K562 (cell line): ENCODE data around the gene CHD3. TPM values are rescaled to one million over a fixed set of nuclear protein-coding genes. Genes with fewer than 3 reads are reported as not detected.

Experiments
- ATF7 ChIP-seq: fragments of 450-650 bp; IDR thresholded peaks from 2 replicates; pipeline ENCODE4 v1.7.1; 2014; ENCODE audit warnings: mild to moderate bottlenecking, moderate library complexity
- BRD4 ChIP-seq: fragments of 200-600 bp; sonication (generic); IDR thresholded peaks from 2 replicates; pipeline ENCODE4 v1.6.1; 2017; ENCODE audit warnings: inconsistent platforms
- CTBP1 ChIP-seq: fragments of 450-650 bp; IDR thresholded peaks from 2 replicates; pipeline ENCODE4 v1.6.1; 2016; ENCODE audit warnings: borderline replicate concordance
- DMBX1 ChIP-seq: fragments of 250-450 bp; sonication (Bioruptor Pico); IDR thresholded peaks from 2 replicates; pipeline ENCODE4 v1.8.0; 2022; ENCODE audit warnings: inconsistent platforms, mild to moderate bottlenecking, moderate library complexity, borderline replicate concordance
- EGR1 ChIP-seq: fragments of 450-650 bp; conservative IDR thresholded peaks from 2 replicates; pipeline ENCODE4 v1.6.1; 2017; ENCODE audit warnings: mild to moderate bottlenecking
- EP300 ChIP-seq: IDR thresholded peaks from 2 replicates; pipeline ENCODE4 v1.6.1; 2012; ENCODE audit warnings: low read length, improper control_type of control experiment
- KAT8 ChIP-seq: fragments of 450-650 bp; IDR thresholded peaks from 2 replicates; pipeline ENCODE4 v1.6.1; 2016; ENCODE audit warnings: low read depth, mild to moderate bottlenecking
- MCM2 ChIP-seq: fragments of 450-650 bp; IDR thresholded peaks from 2 replicates; pipeline ENCODE4 v1.6.1; 2017; ENCODE audit warnings: low read depth, mild to moderate bottlenecking
- MXI1 ChIP-seq: IDR thresholded peaks from 2 replicates; pipeline ENCODE4 v1.6.1; 2011; ENCODE audit warnings: low read depth, mild to moderate bottlenecking, improper control_type of control experiment, low read length
- NR4A1 ChIP-seq, 2 experiments: fragments of 250-450 bp in 1 of 2; fragments of 450-650 bp in 1 of 2; sonication (Bioruptor Pico) in 1 of 2; IDR thresholded peaks; 2 replicates each; pipeline versions ENCODE4 v1.4.0 to v1.6.1; 2016 to 2020; ENCODE audit warnings: mild to moderate bottlenecking in 2 of 2, missing compliant biosample characterization in 1 of 2, missing genetic modification characterization in 1 of 2, moderate library complexity in 1 of 2
- PHB2 ChIP-seq: fragments of 450-650 bp; IDR thresholded peaks from 2 replicates; pipeline ENCODE4 v1.6.1; 2017; ENCODE audit warnings: low read depth
- SMARCB1 ChIP-seq: IDR thresholded peaks from 2 replicates; pipeline ENCODE4 v1.6.1; 2011; ENCODE audit warnings: improper control_type of control experiment, low read depth; ENCODE audit not compliant: insufficient read length
- TEAD1 ChIP-seq, 2 experiments: fragments of 450-650 bp in 1 of 2; sonication (generic) in 1 of 2; formaldehyde crosslinking; IDR thresholded peaks; 2 replicates each; pipeline versions ENCODE4 v1.4.0 to v1.8.0; 2020 to 2022; ENCODE audit warnings: mild to moderate bottlenecking in 2 of 2, missing genetic modification reagents in 1 of 2
- ZNF263 ChIP-seq: sonication (generic); formaldehyde crosslinking; IDR thresholded peaks from 2 replicates; pipeline ENCODE4 v1.8.0; 2022; ENCODE audit warnings: mild to moderate bottlenecking, missing genetic modification reagents, borderline replicate concordance
- polyA plus RNA-seq, 8 experiments: library from polyadenylated mRNA; depleted of rRNA in 4 of 8; stranded (reverse) in 5 of 8; unstranded in 3 of 8; fragments of >200 nt; fragmentation: Nextera tagmentation in 2 of 8; fragmentation: Illumina TruSeq in 1 of 8; extraction: Ambion mirVana in 2 of 8; extraction: Trizol in 1 of 8; gene quantifications; 2 replicates each; pipeline versions ENCODE4 v1.2.1 to v1.2.3, GENCODE V29; 2011 to 2014; ENCODE audit warnings: inconsistent platforms in 1 of 8, missing spikeins in 1 of 8
- total RNA-seq, 7 experiments: library from RNA; depleted of rRNA in 6 of 7; stranded (reverse); fragments of >200 nt in 6 of 7; fragmentation: Illumina TruSeq in 2 of 7; extraction: Trizol in 2 of 7; gene quantifications; 2 replicates each; pipeline versions ENCODE4 v1.2.1 to v1.2.3, GENCODE V29; 2011 to 2021; ENCODE audit warnings: low replicate concordance in 1 of 7
- TF ChIP-seq, protein P1 (sequence below): fragments of 250-450 bp; sonication (Bioruptor Pico); IDR thresholded peaks from 2 replicates; pipeline ENCODE4 v1.6.1; 2021; ENCODE audit warnings: mild to moderate bottlenecking
- TF ChIP-seq, protein P2 (sequence below), 2 experiments: fragments of 450-650 bp; IDR thresholded peaks; 2 replicates each; pipeline ENCODE4 v1.6.1; 2018; ENCODE audit warnings: mild to moderate bottlenecking in 2 of 2, low read depth in 1 of 2; ENCODE audit not compliant: partially characterized antibody in 2 of 2
- TF ChIP-seq, protein P3 (sequence below): fragments of 250-450 bp; sonication (Bioruptor Pico); IDR thresholded peaks from 2 replicates; pipeline ENCODE4 v1.4.0; 2020; ENCODE audit warnings: mild to moderate bottlenecking, moderate library complexity
- TF ChIP-seq, protein P4 (sequence below): fragments of 200-800 bp; sonication (Bioruptor generic); IDR thresholded peaks from 2 replicates; pipeline ENCODE4 v1.6.1; 2017; ENCODE audit warnings: missing genetic modification characterization, missing compliant biosample characterization

Gene CHD3
- total and polyA plus RNA-seq, 9 of the 15 experiments (the other 6 are each of a cell fraction or from before 2014, with no cell fraction given) = 0.39 to 38.2 (median 21.2) TPM

DNA sequence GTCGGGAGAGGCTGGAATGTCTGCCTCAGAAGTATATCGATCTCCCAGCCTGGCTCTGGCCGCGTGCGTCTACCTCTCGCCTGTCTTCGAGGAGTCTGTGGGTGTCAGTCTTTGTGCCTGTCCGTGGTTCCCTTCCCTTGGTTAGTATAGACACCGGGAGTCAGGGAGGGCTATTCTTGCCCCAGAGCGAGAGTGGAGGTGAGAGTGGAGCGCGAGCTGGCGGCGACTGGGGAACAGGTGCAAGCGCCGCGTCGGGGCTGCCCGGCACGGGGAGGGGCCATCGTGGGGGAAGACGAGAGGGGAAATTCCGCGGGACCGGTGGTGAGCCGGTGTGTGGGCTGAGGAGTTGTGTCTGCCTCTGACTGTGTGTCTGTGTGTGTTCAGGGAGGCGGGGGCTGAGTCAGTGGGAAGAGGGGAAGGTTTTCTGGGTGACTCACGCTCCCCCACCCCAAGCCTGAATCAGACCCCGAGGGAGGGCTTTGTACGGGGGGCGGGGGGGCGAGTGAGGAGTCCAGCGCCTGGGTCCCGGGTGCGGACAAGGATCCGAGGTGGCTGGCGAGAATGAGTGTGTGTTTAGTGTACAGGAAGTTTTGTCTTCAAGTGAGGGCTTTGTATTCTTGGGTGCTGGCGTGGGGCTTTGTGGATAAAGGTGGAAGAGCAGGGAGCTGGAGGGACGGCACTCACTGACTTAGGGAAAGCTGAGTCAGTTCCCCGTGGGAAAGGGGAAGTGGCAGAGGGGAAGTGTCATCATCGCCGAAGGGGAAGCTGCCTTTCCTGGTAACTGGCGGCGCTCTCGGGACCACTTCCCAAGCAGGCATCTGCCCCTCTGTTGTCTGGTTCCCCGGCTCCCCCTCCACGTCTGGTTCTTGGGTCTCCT lies 46.0 kb upstream of the CHD3 start (continued):
- TF ChIP-seq, protein P1, sequence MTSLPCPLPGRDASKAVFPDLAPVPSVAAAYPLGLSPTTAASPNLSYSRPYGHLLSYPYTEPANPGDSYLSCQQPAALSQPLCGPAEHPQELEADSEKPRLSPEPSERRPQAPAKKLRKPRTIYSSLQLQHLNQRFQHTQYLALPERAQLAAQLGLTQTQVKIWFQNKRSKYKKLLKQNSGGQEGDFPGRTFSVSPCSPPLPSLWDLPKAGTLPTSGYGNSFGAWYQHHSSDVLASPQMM (CRISPR knock-in tag) = no peak
- TF ChIP-seq PHB2 (no peak), EP300 (0 out of 2 replicates have a peak, but pooled peaks have one; percentile 9), BRD4 (peak; percentile 54; the same call in 1 of the 2 replicates), EGR1 (peak; percentile 81), CTBP1 (no peak), NR4A1 (CRISPR knock-in tag; IDR thresholded peaks at IDR 0.05) (no peak), NR4A1 (tag; IDR thresholded peaks at IDR 0.05) (no peak), ATF7 (peak; percentile 51; the same call in 1 of the 2 replicates), ZNF263 (no peak), DMBX1 (no peak), SMARCB1 (no peak), MXI1 (no peak), KAT8 (no peak), TEAD1 (CRISPR knock-in tag; IDR thresholded peaks at IDR 0.05) (peak in 1 of 2 experiments; percentile 71; a peak in 1 of 4 replicates), MCM2 (no peak)
- TF ChIP-seq, protein P2, sequence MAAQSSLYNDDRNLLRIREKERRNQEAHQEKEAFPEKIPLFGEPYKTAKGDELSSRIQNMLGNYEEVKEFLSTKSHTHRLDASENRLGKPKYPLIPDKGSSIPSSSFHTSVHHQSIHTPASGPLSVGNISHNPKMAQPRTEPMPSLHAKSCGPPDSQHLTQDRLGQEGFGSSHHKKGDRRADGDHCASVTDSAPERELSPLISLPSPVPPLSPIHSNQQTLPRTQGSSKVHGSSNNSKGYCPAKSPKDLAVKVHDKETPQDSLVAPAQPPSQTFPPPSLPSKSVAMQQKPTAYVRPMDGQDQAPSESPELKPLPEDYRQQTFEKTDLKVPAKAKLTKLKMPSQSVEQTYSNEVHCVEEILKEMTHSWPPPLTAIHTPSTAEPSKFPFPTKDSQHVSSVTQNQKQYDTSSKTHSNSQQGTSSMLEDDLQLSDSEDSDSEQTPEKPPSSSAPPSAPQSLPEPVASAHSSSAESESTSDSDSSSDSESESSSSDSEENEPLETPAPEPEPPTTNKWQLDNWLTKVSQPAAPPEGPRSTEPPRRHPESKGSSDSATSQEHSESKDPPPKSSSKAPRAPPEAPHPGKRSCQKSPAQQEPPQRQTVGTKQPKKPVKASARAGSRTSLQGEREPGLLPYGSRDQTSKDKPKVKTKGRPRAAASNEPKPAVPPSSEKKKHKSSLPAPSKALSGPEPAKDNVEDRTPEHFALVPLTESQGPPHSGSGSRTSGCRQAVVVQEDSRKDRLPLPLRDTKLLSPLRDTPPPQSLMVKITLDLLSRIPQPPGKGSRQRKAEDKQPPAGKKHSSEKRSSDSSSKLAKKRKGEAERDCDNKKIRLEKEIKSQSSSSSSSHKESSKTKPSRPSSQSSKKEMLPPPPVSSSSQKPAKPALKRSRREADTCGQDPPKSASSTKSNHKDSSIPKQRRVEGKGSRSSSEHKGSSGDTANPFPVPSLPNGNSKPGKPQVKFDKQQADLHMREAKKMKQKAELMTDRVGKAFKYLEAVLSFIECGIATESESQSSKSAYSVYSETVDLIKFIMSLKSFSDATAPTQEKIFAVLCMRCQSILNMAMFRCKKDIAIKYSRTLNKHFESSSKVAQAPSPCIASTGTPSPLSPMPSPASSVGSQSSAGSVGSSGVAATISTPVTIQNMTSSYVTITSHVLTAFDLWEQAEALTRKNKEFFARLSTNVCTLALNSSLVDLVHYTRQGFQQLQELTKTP (IDR thresholded peaks at IDR 0.05; ENCODE audit: low read depth in 1 of 2, partially characterized antibody in 2 of 2) = peak in 1 of 2 experiments; percentile 34
- TF ChIP-seq, protein P3, sequence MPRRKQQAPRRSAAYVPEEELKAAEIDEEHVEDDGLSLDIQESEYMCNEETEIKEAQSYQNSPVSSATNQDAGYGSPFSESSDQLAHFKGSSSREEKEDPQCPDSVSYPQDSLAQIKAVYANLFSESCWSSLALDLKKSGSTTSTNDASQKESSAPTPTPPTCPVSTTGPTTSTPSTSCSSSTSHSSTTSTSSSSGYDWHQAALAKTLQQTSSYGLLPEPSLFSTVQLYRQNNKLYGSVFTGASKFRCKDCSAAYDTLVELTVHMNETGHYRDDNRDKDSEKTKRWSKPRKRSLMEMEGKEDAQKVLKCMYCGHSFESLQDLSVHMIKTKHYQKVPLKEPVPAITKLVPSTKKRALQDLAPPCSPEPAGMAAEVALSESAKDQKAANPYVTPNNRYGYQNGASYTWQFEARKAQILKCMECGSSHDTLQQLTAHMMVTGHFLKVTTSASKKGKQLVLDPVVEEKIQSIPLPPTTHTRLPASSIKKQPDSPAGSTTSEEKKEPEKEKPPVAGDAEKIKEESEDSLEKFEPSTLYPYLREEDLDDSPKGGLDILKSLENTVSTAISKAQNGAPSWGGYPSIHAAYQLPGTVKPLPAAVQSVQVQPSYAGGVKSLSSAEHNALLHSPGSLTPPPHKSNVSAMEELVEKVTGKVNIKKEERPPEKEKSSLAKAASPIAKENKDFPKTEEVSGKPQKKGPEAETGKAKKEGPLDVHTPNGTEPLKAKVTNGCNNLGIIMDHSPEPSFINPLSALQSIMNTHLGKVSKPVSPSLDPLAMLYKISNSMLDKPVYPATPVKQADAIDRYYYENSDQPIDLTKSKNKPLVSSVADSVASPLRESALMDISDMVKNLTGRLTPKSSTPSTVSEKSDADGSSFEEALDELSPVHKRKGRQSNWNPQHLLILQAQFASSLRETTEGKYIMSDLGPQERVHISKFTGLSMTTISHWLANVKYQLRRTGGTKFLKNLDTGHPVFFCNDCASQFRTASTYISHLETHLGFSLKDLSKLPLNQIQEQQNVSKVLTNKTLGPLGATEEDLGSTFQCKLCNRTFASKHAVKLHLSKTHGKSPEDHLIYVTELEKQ (CRISPR knock-in tag) = no peak
- TF ChIP-seq, protein P4, sequence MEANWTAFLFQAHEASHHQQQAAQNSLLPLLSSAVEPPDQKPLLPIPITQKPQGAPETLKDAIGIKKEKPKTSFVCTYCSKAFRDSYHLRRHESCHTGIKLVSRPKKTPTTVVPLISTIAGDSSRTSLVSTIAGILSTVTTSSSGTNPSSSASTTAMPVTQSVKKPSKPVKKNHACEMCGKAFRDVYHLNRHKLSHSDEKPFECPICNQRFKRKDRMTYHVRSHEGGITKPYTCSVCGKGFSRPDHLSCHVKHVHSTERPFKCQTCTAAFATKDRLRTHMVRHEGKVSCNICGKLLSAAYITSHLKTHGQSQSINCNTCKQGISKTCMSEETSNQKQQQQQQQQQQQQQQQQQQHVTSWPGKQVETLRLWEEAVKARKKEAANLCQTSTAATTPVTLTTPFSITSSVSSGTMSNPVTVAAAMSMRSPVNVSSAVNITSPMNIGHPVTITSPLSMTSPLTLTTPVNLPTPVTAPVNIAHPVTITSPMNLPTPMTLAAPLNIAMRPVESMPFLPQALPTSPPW (CRISPR knock-in tag) = peak; percentile 66
